ENCODE measurements around the gene SBF1.

- TF ChIP-seq, protein P1, sequence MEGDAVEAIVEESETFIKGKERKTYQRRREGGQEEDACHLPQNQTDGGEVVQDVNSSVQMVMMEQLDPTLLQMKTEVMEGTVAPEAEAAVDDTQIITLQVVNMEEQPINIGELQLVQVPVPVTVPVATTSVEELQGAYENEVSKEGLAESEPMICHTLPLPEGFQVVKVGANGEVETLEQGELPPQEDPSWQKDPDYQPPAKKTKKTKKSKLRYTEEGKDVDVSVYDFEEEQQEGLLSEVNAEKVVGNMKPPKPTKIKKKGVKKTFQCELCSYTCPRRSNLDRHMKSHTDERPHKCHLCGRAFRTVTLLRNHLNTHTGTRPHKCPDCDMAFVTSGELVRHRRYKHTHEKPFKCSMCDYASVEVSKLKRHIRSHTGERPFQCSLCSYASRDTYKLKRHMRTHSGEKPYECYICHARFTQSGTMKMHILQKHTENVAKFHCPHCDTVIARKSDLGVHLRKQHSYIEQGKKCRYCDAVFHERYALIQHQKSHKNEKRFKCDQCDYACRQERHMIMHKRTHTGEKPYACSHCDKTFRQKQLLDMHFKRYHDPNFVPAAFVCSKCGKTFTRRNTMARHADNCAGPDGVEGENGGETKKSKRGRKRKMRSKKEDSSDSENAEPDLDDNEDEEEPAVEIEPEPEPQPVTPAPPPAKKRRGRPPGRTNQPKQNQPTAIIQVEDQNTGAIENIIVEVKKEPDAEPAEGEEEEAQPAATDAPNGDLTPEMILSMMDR (IDR thresholded peaks at IDR 0.05) = no peak
- TF ChIP-seq POLR2A (IDR thresholded peaks at IDR 0.05) = no peak
Observed at GRCh38 chr22:50500452-50500851, 25.6 kb upstream of the SBF1 start.
